Activated CD4-positive, alpha-beta T cell treated with anti-CD3 and anti-CD28 coated beads for 4 hours (primary cell): ENCODE data around the gene TBL1XR1.
"Not testable (repeated sequence)": the region's sequence is repeated elsewhere in the genome, so short reads cannot be mapped to it uniquely, and the experiment has no call there.

ENCODE experiments used
- DNase-seq, 2 donors: peaks; one replicate each; pipeline ENCODE4 v3.0.0-alpha.2; 2020

The TBL1XR1 gene

DNA sequence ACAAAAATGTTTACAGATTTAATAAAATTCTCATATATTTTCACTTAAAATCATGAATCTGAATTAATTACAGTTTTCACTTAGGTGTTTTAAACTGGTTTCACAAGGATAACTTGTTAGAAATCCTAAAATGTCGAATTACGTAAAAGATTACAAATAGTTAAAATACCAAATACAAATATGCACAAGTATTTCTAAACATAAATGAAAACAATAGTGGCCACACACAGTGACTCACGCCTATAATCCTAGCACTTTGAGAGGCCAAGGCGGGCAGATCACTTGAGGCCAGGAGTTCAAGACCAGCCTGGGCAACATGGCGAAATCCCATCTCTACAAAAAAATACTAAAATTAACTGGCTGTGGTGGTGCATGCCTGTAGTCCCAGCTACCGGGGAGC is 10.9 kb upstream of the TBL1XR1 start:
- DNase-seq, result no peak

GRCh38 chr3:177206936-177207335 is 9.7 kb upstream of the TBL1XR1 start:
- DNase-seq, result no peak

DNA sequence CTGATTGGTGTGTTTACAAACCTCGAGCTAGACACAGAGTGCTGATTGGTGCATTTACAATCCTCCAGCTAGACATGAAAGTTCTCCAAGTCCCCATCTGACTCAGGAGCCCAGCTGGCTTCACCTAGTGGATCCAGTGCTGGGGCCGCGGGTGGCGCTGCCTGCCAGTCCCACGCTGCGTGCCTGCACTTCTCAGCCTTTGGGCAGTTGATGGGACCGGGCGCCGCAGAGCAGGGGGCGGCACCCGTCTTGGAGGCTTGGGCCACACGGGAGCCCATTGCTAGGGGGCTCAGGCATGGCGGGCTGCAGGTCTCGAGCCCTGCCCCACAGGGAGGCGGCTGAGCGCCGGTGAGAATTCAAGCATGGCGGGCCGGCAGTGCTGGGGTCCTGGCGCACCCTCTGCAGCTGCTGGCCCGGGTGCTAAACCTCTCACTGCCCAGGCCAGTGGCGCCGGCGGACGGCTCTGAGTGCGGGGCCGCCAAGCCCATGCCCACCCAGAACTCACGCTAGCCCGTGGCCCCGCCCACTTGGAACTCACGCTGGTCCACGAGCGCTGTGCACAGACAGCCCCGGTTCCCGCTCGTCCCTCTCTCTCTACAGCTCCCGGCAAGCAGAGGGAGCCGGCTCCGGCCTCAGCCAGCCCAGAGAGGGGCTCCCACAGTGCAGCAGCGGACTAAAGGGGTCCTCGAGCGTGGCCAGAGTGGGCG is 6.6 kb upstream of the TBL1XR1 start:
- no peak for DNase-seq

- not testable (repeated sequence) for DNase-seq
Observed at GRCh38 chr3:177203016-177203415, 5.7 kb upstream of the TBL1XR1 start.

GRCh38 chr3:177201700-177202397 is 4.6 kb upstream of the TBL1XR1 start:
- DNase-seq, result peak; percentile 55 to 57

GRCh38 chr3:177199206-177199760 is 2.0 kb upstream of the TBL1XR1 start:
- DNase-seq, result no peak

- no peak for DNase-seq
Observed at GRCh38 chr3:177197727-177198460, 612 bp upstream of the TBL1XR1 start.

DNA sequence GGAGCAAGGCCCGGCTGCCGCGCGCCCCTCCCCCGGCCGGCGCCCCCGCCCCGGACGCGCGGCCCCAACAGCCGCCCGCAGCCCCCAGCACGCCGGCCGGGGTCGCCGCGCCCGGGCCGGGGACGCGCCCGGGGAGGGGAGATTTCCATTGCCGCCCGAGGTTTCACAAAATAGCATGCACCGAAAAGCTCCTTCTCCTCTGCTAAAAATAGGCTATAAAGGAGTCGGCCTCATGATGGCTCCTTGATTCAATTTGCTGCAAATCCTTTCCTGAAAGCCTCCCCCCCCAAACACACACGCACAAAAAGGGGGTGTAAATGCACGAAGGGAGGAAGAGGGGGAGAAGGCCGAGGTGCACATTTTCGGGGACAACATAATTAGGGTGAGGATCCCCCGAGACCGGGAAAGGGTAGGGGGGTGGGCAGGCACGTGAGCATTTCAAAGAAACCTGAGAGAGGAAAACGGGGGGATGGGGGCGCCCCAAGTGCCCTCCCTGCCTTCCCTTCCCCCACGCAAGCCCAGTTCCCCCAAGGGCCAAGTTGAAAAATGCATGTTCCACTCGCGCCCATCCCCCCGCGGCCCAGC is 734 bp downstream of the TBL1XR1 start:
- DNase-seq, result no peak

DNA sequence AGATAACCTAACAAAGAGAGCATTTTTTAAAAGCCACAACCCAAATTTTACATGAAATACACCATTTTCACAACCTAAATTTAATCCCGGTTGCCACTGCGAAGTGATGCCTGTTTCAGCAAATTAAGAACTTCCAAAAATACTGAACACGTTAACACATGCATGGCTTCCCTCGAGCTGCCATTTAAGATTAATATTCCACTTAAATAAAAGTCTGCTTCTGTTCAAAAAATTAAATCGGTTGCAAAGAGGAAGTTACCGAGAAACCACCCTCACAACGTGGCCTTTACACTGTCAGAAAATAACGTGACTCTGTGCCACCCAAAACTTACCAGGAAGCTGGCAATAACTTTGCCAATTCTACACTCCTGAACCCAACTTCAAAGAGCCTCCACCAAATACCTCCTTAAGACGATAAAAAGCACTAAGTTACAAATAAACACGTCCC is 1.2 kb downstream of the TBL1XR1 start:
- peak; percentile 31 to 33 for DNase-seq

DNA sequence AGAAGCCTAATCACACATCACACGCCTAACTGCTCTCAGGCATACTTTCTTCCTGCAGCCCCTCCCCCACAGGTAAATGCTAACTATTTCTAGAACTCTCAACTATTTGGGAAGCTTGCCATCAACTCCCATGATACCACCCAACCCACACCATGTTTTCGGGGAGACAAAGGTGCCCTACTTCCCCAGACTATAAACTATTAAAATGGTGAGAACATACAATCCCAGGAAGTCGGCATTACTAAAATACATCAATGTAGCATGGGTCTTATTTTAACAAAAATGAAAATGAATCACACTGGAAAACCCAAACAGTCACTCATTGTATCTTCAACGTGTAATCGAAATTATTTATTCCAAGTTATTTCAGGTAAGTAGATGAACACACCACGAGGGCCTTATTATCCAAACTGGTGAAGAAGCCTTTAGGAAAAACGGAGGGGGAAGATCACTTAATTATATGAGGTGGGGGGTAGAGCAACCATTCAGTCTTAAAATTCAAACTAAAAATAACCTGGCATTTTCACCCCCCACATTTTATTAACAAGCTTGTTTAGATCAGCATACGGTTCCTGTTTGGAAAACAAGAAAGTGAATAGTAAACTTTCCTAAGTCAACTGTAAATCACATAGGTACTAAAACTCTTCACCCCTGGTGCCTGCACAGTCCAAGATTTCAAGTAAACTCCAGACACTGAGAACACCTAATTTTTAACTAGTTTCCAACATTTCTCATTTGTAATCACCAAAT is 1.9 kb downstream of the TBL1XR1 start:
- DNase-seq, result peak; percentile 24 to 33

DNA sequence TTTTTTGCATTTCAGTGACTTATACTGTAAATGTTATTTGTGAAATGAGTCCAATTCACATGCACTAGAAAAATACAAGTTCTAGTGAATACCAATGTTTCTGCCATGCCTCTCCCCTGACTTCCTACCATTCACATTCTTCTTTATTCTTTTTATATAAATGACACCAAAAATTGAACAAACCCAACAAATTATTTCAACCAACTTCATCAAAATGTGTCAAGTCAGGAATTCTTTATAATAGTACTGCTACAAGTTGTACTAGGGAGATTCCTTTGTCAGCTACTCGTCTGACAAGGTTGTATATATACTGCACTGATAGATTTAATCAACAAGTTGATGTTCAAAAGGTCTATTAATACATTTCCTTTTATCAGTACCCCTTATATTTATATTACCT is 3.0 kb downstream of the TBL1XR1 start:
- no peak for DNase-seq

DNA sequence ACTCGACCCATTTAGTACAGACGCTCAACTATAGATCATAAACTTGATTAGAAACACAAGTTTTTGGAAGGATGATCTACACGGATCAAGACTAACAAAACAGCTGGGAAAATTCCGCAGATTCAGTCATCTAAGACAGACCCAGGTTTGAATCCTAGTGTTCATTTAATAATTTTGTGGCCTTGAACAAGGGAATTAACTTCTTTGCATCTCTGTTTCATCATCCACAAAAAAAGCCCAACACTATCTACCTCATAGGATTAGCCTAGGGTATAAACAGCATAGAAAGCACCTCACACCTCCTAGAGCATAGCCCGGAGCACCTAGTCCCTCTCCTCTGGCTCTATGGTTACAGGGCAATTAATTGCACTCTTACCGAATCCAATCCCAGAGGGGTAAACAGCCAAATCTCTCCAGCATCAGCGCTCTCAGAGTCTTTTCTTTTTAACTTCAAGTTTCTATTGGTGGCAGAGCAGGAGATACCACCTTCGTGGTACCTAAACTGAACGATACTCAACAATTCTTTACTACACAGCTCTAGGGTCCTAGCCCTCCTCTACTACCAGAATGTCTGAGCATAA is 3.5 kb downstream of the TBL1XR1 start:
- DNase-seq, result no peak

DNA sequence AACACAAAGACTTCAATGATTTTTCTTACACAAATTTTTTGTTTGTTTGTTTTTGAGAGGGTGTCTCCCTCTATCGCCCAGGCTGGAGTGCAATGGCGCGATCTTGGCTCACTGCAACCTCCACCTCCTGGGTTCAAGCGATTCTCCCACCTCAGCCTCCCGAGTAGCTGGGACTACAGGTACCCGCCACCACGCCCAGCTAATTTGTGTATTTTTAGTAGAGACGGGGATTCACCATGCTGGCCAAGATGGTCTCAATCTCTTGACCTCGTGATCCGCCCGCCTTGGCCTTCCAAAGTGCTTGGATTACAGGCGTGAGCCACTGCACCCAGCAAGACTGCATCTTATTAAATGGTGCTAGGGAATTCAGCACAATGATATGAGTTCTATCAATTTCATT is 4.0 kb downstream of the TBL1XR1 start:
- DNase-seq, result not testable (repeated sequence)

GRCh38 chr3:177190756-177191681 is 6.3 kb downstream of the TBL1XR1 start:
- no peak for DNase-seq

- DNase-seq, result not testable (repeated sequence)
Observed at GRCh38 chr3:177190184-177190583, 7.1 kb downstream of the TBL1XR1 start.

- not testable (repeated sequence) for DNase-seq
Observed at GRCh38 chr3:177188325-177188724, 9.0 kb downstream of the TBL1XR1 start.

GRCh38 chr3:177186306-177186705 is 11.0 kb downstream of the TBL1XR1 start:
- DNase-seq, result no peak

- no peak for DNase-seq
Observed at GRCh38 chr3:177185035-177185574, 12.2 kb downstream of the TBL1XR1 start.

GRCh38 chr3:177184602-177185001 is 12.7 kb downstream of the TBL1XR1 start:
- DNase-seq, result not testable (repeated sequence)

GRCh38 chr3:177182352-177182751 is 14.9 kb downstream of the TBL1XR1 start:
- DNase-seq, result no peak
